SU-DHL-6 (cell line): ENCODE measurements around the gene MSH6.

Experiments
- EZH2phosphoT487 ChIP-seq: fragments of 200-600 bp; sonication (generic), shearing (Covaris generic); conservative IDR thresholded peaks from 2 replicates; pipeline ENCODE4 v1.6.1; 2018; ENCODE audit warnings: mild to moderate bottlenecking, antibody characterized with exemption, low read length, moderate library complexity, mixed read lengths
- TF ChIP-seq, protein P1 (sequence below): fragments of 200-600 bp; sonication (generic); IDR thresholded peaks from one replicate; pipeline ENCODE4 v1.5.1; 2017; ENCODE audit warnings: antibody characterized with exemption, mild to moderate bottlenecking, low read length, moderate library complexity; ENCODE audit not compliant: insufficient read depth, poor library complexity, severe bottlenecking

DNA sequence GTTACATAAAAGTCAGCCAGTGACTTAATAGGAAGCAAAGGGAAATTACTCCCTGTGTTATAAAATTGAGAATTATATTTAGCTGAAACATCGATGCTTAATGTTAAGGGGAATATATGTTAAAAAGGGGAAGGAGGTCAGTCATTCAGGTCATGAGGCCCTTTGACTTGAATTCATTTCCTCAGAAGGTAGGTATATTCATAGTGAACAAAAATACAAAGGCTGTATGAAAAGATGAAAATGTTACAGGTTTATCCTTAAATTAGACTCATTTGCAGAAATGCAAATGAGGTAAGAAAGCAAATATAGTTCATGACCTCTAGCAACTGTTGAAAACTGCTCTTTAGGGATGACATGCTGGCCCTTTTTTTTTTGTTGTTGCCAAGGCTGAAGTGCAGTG is 20.8 kb downstream of the MSH6 start:
- TF ChIP-seq, protein P1, sequence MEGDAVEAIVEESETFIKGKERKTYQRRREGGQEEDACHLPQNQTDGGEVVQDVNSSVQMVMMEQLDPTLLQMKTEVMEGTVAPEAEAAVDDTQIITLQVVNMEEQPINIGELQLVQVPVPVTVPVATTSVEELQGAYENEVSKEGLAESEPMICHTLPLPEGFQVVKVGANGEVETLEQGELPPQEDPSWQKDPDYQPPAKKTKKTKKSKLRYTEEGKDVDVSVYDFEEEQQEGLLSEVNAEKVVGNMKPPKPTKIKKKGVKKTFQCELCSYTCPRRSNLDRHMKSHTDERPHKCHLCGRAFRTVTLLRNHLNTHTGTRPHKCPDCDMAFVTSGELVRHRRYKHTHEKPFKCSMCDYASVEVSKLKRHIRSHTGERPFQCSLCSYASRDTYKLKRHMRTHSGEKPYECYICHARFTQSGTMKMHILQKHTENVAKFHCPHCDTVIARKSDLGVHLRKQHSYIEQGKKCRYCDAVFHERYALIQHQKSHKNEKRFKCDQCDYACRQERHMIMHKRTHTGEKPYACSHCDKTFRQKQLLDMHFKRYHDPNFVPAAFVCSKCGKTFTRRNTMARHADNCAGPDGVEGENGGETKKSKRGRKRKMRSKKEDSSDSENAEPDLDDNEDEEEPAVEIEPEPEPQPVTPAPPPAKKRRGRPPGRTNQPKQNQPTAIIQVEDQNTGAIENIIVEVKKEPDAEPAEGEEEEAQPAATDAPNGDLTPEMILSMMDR, result no peak
- TF ChIP-seq EZH2phosphoT487, result no peak
